OCI-LY3 (cell line): ENCODE data around the gene HOXD13.

Source experiments
- H2AFZ ChIP-seq: fragments of 200-600, 300-600 bp; shearing (Covaris generic); 2 replicates; pipeline ENCODE4 v1.6.0; 2014; ENCODE audit warnings: antibody characterized with exemption, low read depth, low read length
- H3K27ac ChIP-seq: fragments of 200-600, 300-600 bp; sonication (generic); 2 replicates; pipeline ENCODE4 v1.5.1; 2014; ENCODE audit warnings: mild to moderate bottlenecking, low read length, moderate library complexity, mixed read lengths
- H3K27me3 ChIP-seq: fragments of 200-600, 300-600 bp; sonication (generic); 2 replicates; pipeline ENCODE4 v1.6.1; 2014; ENCODE audit warnings: low read depth, low read length, mixed read lengths
- H3K36me3 ChIP-seq: fragments of 200-600, 300-600 bp; sonication (generic); replicated peaks from 2 replicates; pipeline ENCODE3; 2014; ENCODE audit warnings: low read depth, low read length, mixed read lengths
- H3K4me1 ChIP-seq: fragments of 300-600, 200-600 bp; sonication (generic); 2 replicates; pipeline ENCODE4 v1.6.1; 2014; ENCODE audit warnings: low read length, mixed read lengths
- H3K4me2 ChIP-seq: fragments of 200-600, 300-600 bp; sonication (generic); 2 replicates; pipeline ENCODE4 v1.6.1; 2014; ENCODE audit warnings: low read length, mixed read lengths
- H3K4me3 ChIP-seq: fragments of 300-600, 200-600 bp; sonication (generic); 2 replicates; pipeline ENCODE4 v1.5.1; 2014; ENCODE audit warnings: antibody characterized with exemption, mild to moderate bottlenecking, low read length, moderate library complexity
- H3K79me2 ChIP-seq: fragments of 300-600, 200-600 bp; shearing (Covaris generic); 2 replicates; pipeline ENCODE4 v1.6.1; 2014; ENCODE audit warnings: mild to moderate bottlenecking, low read length, mixed read lengths
- H3K9ac ChIP-seq: fragments of 300-600, 200-600 bp; shearing (Covaris generic); 2 replicates; pipeline ENCODE4 v1.6.0; 2014; ENCODE audit warnings: mild to moderate bottlenecking, low read length, moderate library complexity
- H3K9me3 ChIP-seq: fragments of 200-600, 300-600 bp; shearing (Covaris generic); 2 replicates; pipeline ENCODE4 v1.6.1; 2014; ENCODE audit warnings: low read length, mixed read lengths; ENCODE audit not compliant: insufficient read depth
- H4K20me1 ChIP-seq: fragments of 200-600, 300-600 bp; sonication (generic); 2 replicates; pipeline ENCODE4 v1.6.1; 2016; ENCODE audit warnings: low read length, mixed read lengths; ENCODE audit not compliant: insufficient read depth
- CTCF ChIP-seq: fragments of 200-600, 300-600 bp; sonication (generic); IDR thresholded peaks from 2 replicates; pipeline ENCODE4 v1.5.1; 2014; ENCODE audit warnings: antibody characterized with exemption, low read length, low read depth
- EZH2phosphoT487 ChIP-seq: fragments of 200-600 bp; shearing (Covaris generic); IDR thresholded peaks from 2 replicates; pipeline ENCODE4 v1.6.1; 2018; ENCODE audit warnings: antibody characterized with exemption, mixed run types, low read depth

HOXD13 gene

DNA sequence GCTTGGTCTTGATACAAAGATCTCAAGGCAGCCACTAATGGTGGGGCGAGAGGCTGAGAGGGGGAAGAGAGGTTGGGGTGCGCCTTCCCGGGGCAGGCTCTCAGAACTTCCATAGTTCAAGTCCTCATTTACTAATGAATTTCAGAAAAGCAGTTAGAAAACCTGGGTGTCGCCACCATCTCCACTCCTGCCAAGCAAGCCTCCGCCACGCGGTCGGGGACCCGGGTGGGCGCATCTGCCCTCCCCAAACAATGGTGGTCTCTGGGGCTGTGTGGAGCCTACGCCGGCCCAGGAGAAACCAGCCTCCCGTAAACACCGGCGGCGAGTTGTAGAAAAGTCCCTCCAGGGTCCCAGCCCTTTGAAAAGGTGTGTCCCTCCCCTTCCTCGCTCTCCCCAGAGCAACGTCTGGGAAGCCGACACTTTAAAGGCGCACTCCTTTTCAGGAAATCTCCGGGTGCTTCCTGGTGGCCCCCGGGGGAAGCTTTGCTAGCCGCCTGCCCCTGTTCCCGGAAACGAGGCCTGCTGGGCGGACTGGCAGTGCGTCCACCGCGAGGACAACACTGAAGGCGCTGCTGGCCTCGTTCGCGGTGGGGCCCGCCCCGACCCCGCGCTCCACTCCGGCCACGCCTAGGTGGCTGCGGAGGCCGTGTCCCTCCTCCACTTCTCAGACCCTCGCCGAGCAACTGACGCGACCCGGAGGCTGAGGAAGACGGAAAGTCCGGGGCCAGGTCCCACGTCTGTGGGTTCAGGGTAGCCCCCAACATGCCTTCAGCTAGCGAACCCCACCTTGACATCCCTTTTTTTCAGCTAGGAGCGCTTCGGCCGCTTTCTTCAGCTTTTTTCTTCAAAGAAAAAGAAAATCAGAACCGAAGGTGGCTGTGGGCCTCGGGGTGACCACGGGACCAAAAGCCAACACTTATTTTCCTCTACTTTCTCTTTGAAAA lies 25.6 kb upstream of the HOXD13 start:
- no peak for TF ChIP-seq EZH2phosphoT487
- TF ChIP-seq CTCF = no peak
- no peak overlapping the region for H3K4me2 ChIP-seq
- no peak overlapping the region for H3K27ac ChIP-seq
- no peaks in the 10 kb centered on the region for H3K36me3 ChIP-seq
- no peak overlapping the region for H3K4me3 ChIP-seq
- H3K4me1 ChIP-seq = peaks cover 18% of the 10 kb centered on the region
- no peaks in the 10 kb centered on the region for H4K20me1 ChIP-seq
- no peaks in the 10 kb centered on the region for H3K79me2 ChIP-seq
- H2AFZ ChIP-seq = no peak overlapping the region
- no peak overlapping the region for H3K9ac ChIP-seq
- peaks cover 7% of the 10 kb centered on the region for H3K27me3 ChIP-seq
- no peaks in the 10 kb centered on the region for H3K9me3 ChIP-seq

DNA sequence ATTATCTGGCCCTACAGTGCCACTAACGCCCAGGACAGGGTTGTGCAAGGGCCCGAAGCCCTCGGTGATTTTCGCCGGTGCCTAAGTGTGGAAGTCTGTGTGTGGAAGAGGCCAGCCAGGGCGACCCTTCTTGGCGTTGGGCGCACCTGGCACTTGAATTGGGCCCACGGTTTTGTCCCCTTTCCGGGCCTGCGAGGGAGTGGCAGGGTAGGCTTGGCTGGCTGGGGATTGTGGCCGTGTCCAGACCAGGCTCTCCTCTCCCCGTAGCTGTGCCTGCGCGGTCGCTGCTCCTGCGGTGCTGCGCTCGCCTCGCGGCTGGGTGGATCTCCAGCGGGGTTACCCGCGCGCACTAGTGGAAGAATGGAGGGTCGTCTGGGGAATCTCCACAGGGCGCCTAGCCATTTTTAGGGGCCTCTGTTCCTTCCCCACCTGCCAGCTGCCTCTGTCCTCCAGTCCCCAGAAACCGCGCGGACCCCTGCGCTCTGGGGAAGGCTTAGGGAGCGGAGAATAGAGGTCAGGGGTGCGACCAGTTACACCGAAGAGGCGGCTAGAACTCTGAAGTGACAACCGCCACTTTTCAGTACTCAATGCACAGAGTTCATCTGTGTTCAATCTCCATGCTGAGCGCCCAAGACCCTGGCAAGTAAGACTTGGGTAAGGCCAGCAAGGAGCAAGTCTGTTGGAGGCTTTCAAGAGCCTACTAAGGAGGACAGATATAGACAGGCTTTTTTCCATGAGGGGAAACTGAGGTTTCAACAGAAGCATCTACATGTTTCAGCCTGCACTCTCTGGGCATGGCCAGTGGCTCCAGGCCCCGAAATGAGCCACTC lies 24.7 kb upstream of the HOXD13 start:
- Histone ChIP-seq H3K27me3 (0 out of 2 replicates have a peak, but pooled peaks cover 1% of the 10 kb centered on the region), H3K9ac (no peak overlapping the region), H3K79me2 (no peaks in the 10 kb centered on the region), H3K36me3 (no peaks in the 10 kb centered on the region), H3K27ac (no peak overlapping the region), H2AFZ (no peak overlapping the region), H3K4me3 (no peak overlapping the region), H3K9me3 (no peaks in the 10 kb centered on the region), H3K4me2 (no peak overlapping the region), H3K4me1 (peaks cover 18% of the 10 kb centered on the region), H4K20me1 (no peaks in the 10 kb centered on the region)
- TF ChIP-seq CTCF (no peak), EZH2phosphoT487 (no peak)

- Histone ChIP-seq H3K4me3 (no peak overlapping the region), H4K20me1 (no peaks in the 10 kb centered on the region), H3K27ac (no peak overlapping the region), H3K79me2 (no peaks in the 10 kb centered on the region), H3K27me3 (no peaks in the 10 kb centered on the region), H3K9ac (no peak overlapping the region), H3K36me3 (no peaks in the 10 kb centered on the region), H3K9me3 (no peaks in the 10 kb centered on the region), H3K4me1 (peaks cover 18% of the 10 kb centered on the region), H3K4me2 (no peak overlapping the region), H2AFZ (no peak overlapping the region)
- TF ChIP-seq EZH2phosphoT487 = no peak
- no peak for TF ChIP-seq CTCF
These were observed 24.1 kb upstream of the HOXD13 start for GRCh38 chr2:176068419-176068832.
